ENCODE results near the gene CFD. TPM values are rescaled to one million over a fixed set of nuclear protein-coding genes. Genes with fewer than 3 reads are reported as not detected.
"Not testable (repeated sequence)": the region's sequence is repeated elsewhere in the genome, so short reads cannot be mapped to it uniquely, and the experiment has no call there.

Gene CFD
- polyA plus RNA-seq, 4 donors, result 2.1 to 5.7 (median 2.6) TPM

DNA sequence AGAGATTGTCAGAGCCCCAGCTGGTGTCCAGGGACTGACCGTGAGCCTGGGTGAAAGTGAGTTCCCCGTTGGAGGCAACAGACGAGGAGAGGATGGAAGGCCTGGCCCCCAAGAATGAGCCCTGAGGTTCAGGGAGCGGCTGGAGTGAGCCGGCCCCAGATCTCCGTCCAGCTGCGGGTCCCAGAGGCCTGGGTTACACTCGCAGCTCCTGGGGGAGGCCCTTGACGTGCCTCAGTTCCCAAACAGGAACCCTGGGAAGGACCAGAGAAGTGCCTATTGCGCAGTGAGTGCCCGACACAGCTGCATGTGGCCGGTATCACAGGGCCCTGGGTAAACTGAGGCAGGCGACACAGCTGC, 8.5 kb upstream of the CFD start:
- DNase-seq (ENCODE audit: low read depth in 4 of 4, low spot score in 3 of 4), result no peak

DNA sequence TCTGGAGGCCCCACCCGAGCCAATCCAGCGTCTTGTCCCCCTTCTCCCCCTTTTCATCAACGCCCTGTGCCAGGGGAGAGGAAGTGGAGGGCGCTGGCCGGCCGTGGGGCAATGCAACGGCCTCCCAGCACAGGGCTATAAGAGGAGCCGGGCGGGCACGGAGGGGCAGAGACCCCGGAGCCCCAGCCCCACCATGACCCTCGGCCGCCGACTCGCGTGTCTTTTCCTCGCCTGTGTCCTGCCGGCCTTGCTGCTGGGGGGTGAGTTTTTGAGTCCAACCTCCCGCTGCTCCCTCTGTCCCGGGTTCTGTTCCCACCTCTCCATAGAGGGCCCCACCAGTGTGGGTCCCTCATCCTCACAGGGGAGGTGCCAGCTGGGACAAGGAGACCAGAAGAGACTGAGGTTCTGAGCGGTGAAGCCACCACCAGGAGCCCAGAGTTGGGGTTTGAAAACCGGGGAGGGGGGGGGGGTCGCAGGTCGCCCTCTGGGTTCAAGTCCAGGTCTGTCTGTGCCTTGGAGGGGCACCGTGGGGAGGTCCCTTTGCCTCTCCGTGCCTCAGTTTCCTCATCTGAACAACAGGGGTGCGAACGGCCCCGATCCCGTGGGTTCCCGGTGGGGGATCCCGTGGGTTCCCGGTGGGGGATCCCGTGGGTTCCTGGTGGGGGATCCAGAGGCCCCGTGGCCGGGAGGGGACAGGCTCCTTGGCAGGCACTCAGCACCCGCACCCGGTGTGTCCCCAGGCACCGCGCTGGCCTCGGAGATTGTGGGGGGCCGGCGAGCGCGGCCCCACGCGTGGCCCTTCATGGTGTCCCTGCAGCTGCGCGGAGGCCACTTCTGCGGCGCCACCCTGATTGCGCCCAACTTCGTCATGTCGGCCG, 7.1 kb upstream of the CFD start, which contains the start of gene ELANE:
Gene ELANE, plus strand, starts transcription at position 168 of the 878 bp plus-strand sequence. Its CDS starts 26 bp downstream, at position 194.
- no peak for DNase-seq (ENCODE audit: low read depth in 4 of 4, low spot score in 3 of 4)

DNA sequence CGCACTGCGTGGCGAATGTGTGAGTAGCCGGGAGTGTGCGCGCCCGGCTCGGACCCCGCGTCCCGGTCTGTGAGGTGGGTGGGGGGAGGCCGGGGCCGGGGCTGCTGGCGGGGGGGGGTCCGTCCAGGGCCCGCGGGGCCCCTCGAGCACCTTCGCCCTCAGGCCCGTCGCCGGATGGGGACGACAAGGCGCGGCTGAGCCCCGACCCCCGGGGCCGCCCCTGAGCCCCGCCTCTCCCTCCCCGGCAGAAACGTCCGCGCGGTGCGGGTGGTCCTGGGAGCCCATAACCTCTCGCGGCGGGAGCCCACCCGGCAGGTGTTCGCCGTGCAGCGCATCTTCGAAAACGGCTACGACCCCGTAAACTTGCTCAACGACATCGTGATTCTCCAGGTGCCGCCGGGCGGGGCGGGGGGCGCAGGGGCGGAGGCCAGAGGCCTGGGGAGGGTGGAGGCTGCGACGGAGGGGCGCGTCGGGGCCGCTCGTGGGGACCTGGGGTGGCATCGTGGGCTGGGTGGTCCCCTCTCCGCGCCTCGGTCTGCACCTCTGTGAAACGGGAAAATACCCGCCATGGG, 6.4 kb upstream of the CFD start:
- no peak for DNase-seq (ENCODE audit: low read depth in 4 of 4, low spot score in 3 of 4)

DNA sequence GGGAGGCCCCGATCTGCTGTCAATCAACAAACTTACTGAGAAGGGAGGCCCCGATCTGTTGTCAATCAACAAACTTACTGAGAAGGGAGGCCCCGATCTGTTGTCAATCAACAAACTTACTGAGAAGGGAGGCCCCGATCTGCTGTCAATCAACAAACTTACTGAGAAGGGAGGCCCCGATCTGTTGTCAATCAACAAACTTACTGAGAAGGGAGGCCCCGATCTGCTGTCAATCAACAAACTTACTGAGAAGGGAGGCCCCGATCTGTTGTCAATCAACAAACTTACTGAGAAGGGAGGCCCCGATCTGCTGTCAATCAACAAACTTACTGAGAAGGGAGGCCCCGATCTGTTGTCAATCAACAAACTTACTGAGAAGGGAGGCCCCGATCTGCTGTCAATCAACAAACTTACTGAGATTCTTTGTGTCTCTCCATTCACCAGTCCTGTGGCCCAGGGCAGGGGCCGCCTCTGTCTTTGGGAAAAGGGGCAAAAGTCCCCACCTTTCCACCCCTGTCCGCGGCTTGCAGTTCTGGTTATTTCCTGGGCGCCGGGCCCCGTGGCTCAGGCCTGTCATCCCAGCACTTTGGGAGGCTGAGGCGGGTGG, 5.7 kb upstream of the CFD start:
- not testable (repeated sequence) for DNase-seq (ENCODE audit: low read depth in 4 of 4, low spot score in 3 of 4)

DNA sequence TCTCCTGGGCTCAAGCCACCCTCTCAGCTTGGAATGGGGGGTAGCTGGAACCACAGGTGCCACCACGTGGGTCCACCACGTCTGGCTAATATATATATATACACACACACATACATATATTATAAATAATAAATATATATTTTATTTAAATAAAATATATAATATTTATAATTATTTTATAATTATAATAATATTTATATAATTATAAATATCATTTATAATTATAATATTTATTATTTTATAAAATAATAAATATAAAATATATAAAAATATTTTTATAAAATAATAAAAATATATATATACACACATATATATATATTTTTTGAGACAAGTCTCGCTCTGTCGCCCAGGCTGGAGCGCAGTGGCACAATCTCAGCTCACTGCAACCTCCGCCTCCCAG, 4.9 kb upstream of the CFD start:
- DNase-seq (ENCODE audit: low read depth in 4 of 4, low spot score in 3 of 4), result no peak

DNA sequence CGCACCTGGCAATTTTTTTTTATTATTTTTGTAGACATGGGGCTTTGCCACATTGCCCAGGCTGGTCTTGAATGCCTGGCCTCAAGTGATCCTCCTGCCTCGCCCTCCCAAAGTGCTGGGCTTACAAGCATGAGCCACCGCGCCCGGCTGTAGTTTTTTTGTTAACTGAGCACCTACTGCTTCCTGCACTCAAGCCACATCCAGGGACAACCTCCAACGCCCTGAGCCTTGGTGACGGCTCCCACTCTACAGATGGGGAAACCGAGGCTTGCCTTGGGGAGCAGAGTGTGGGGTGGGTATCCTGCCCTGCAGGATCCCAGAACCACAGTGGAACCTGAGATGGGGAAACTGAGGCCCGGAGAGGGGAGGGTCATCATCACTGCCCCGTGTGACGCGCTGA, 4.3 kb upstream of the CFD start:
- no peak for DNase-seq (ENCODE audit: low read depth in 4 of 4, low spot score in 3 of 4)

DNA sequence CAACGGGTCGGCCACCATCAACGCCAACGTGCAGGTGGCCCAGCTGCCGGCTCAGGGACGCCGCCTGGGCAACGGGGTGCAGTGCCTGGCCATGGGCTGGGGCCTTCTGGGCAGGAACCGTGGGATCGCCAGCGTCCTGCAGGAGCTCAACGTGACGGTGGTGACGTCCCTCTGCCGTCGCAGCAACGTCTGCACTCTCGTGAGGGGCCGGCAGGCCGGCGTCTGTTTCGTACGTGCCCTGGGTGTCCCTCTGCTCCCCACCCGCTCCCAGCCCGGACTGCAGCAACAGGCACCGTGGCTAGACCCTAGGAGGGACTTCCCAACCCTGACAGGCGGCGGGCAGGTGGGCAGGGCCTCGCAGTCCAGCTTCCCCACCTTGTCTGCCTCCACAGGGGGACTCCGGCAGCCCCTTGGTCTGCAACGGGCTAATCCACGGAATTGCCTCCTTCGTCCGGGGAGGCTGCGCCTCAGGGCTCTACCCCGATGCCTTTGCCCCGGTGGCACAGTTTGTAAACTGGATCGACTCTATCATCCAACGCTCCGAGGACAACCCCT, 3.8 kb upstream of the CFD start:
- DNase-seq (ENCODE audit: low read depth in 4 of 4, low spot score in 3 of 4), result no peak

DNA sequence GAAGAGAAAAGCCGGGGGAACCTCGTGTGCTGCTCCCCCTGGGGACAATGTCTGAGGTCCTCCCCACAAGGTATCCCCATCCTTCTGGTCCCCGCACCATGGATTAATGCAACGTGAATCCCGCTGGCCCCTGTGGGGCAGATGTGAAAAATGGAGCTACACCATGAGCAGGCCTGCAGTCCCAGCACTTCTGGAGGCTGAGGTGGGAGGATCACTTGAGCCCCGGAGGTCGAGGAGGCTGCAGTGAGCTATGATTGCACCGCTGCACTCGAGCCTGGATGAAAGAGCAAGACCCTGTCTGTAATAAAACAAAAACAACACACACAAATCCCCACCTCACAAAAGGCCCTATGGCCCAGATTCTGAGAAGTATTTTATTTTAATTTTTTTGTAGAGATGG, 1.2 kb upstream of the CFD start:
- no peak for DNase-seq (ENCODE audit: low read depth in 4 of 4, low spot score in 3 of 4)

DNA sequence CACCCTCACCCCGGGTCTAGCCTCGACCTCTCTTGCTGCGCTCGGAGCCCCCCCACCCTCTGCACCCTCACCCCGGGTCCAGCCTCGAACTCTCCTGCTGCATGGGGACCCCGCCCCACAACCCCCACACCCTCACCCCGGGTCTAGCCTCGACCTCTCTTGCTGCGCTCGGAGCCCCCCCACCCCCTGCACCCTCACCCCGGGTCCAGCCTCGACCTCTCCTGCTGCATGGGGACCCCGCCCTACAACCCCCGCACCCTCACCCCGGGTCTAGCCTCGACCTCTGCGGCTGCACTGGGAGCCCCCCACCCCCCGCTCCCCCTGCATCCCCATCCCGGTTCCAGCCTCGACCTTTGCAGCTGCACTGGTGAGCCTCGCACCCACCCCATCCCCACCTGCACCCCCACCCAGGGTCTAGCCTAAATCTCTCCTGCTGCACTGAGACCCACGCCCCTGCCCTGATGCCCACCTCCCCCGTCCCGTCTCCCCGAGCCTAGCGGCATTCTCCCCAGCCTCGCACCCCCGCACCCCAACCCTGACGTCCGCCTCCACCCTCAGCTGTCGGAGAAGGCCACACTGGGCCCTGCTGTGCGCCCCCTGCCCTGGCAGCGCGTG, 1.8 kb downstream of the CFD start:
- DNase-seq (ENCODE audit: low read depth in 4 of 4, low spot score in 3 of 4), result no peak

DNA sequence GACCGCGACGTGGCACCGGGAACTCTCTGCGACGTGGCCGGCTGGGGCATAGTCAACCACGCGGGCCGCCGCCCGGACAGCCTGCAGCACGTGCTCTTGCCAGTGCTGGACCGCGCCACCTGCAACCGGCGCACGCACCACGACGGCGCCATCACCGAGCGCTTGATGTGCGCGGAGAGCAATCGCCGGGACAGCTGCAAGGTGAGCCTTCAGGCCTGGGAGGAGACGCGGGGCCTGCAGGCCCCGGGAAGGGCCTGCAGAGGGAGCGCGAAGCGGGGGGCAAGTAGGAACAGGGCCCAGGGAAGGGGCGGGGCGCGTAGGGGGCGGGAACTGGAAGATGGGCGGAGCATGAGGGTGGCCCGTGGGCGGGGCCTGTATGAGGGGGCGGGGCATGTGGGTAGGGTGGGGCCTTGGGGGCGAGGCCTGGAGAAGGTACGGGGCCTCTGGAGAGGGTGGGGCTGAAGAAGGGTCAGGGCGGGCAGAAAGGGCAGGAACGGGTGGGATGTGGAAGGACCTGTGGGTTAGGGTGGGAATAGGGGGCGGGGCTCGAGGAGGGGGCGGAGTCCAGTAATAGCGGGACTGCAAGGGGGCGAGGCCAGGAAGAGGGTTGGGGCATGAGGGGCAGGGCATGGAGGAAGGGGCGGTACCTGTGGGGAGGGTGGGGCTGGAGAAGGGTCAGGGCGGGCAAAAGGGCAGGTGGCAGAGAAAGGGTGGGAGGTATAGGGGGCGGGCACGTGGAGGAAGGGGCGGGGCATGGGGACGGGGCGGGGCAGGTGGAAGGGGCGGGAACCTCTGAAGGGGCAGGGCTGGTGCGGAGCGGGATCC, 2.5 kb downstream of the CFD start:
- no peak for DNase-seq (ENCODE audit: low read depth in 4 of 4, low spot score in 3 of 4)

DNA sequence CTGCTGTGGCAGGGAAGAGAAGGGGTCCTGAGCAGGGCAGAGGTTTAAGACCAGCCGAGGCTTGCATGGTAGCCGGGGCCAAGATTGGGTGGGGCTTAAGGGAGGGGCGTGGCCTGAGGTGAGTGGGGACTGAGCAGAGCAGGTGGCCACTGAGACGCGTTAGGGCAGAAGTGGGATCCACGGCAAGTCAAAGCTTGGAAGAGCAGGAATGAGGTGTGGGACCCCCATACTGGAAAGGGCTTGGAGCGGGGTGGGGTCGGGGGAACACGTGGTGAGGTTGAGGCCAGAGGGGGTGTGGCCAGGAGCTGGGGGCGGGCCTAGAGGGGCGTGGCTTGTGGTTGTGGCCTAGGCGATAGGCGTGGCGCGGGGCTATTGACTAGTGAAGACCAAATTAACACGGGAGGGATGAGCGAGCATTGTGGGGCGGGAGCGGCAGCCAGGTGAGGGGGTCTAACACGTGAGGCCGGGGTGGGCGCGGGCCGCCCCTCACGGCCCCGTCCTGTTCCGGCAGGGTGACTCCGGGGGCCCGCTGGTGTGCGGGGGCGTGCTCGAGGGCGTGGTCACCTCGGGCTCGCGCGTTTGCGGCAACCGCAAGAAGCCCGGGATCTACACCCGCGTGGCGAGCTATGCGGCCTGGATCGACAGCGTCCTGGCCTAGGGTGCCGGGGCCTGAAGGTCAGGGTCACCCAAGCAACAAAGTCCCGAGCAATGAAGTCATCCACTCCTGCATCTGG, 3.3 kb downstream of the CFD start:
- DNase-seq (ENCODE audit: low read depth in 4 of 4, low spot score in 3 of 4), result no peak

DNA sequence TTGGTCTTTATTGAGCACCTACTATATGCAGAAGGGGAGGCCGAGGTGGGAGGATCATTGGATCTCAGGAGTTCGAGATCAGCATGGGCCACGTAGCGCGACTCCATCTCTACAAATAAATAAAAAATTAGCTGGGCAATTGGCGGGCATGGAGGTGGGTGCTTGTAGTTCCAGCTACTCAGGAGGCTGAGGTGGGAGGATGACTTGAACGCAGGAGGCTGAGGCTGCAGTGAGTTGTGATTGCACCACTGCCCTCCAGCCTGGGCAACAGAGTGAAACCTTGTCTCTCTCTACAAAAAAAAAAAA, 3.8 kb downstream of the CFD start:
- DNase-seq (ENCODE audit: low read depth in 4 of 4, low spot score in 3 of 4), result no peak

DNA sequence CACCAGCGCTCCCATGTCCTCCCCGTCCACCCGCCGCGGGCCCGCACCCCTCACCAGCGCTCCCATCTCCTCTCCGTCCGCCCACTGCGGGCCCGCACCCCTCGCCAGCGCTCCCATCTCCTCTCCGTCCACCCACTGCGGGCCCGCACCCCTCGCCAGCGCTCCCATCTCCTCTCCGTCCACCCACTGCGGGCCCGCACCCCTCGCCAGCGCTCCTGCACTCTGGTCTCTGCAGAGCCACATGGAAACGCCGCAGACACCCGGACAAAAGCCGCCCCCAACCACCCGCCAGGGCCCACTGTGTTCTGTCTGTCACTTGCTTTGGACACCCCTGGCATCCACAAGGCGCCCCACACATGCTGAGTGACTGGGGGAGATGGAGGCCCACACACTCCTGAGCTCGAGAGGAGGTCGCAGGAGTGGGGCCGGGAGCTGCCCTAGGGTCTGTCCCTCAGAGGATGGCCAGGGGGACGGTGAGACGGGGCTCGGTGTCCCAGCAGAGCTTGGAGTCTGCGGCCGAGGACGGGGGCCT, 7.4 kb downstream of the CFD start:
- no peak for DNase-seq (ENCODE audit: low read depth in 4 of 4, low spot score in 3 of 4)

DNA sequence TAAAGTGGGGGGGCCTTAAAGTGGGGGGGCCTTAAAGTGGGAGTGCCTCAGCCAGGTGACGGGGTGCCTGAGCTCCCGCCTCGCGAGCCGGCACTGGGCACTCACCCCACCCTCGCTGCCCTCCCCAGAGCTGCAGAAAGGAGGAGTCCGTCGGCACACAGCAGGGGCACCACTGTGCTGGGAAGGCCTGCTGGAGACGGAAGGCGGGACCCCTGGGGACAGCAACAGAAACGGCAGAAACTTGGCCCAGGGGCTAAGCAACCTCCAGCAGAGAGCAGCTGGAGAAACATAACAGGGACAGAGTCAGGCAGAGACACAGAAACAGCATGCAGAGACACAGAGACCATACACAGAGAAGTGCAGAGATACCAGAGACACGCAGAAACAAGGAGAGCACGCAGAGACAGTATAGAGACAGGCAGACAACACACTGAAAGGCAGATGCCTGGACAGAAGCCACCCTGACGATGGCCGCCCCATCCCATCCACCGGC, 7.9 kb downstream of the CFD start:
- no peak for DNase-seq (ENCODE audit: low read depth in 4 of 4, low spot score in 3 of 4)

DNA sequence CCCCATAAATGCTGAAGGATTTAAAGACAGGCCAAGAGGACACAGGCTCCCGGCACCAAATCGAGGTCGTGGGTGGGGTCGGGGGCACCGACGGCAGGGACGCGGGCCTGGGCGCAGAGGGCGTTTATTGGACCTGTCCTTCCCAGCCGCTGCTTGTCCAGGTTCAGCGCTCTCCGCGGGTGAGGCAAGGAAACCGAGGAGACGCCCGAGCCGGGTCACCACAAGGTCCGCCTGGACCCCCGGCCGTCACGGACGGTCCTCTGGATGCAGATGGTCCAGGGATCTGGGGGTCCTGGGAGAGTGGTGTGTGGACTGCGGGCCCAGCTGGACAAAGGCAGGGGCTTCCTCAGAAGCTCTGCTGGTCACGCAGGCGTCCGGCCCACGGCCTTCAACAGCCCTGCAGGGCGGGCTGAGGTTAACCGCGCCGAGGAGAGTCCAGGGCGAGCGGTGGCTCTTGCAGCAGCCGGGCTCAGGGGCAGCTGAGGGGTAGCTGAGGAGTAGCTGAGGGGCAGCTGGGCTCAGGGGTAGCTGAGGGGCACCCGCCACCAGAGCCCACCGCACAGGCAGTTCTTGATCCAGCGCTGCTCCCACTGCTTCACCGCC, 8.5 kb downstream of the CFD start:
- no peak for DNase-seq (ENCODE audit: low read depth in 4 of 4, low spot score in 3 of 4)

DNA sequence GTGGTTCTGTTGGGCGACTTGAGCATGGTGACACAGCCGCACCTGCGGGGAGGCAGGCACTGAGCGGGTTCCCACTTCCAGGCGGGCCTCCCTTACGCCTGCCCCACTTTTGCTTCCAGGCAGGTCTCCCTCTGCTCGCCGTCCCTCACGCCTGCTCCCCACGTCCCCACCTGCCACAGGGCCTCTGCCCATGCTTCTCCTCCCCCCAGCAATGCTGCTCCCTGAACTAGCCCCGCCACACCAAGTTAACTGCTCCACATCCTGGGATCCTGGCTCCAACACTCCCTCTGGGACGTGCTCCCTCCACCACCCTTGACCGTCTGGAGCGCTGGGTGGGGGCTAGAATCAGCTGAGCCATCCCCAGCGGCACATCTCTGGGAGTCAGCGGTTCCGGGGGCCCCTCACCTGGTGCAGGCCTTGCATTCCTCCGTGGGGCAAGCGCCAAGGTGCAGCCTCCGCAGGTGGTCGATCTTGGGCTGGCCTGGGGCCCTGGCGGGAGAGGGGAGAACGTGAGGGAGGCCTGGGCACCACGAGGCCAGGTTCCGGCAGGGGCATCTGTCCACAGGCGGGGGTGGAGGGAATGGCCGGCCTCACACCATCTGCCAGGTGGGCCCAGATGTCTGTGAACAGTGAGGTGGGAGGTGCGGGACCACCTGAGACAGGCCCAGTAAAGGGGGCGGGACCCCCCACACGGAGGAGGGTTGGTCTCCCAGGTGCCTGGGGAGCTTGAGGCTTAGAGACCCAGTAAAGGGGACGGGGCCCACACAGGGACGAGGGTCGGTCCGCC, 9.2 kb downstream of the CFD start:
- no peak for DNase-seq (ENCODE audit: low read depth in 4 of 4, low spot score in 3 of 4)

DNA sequence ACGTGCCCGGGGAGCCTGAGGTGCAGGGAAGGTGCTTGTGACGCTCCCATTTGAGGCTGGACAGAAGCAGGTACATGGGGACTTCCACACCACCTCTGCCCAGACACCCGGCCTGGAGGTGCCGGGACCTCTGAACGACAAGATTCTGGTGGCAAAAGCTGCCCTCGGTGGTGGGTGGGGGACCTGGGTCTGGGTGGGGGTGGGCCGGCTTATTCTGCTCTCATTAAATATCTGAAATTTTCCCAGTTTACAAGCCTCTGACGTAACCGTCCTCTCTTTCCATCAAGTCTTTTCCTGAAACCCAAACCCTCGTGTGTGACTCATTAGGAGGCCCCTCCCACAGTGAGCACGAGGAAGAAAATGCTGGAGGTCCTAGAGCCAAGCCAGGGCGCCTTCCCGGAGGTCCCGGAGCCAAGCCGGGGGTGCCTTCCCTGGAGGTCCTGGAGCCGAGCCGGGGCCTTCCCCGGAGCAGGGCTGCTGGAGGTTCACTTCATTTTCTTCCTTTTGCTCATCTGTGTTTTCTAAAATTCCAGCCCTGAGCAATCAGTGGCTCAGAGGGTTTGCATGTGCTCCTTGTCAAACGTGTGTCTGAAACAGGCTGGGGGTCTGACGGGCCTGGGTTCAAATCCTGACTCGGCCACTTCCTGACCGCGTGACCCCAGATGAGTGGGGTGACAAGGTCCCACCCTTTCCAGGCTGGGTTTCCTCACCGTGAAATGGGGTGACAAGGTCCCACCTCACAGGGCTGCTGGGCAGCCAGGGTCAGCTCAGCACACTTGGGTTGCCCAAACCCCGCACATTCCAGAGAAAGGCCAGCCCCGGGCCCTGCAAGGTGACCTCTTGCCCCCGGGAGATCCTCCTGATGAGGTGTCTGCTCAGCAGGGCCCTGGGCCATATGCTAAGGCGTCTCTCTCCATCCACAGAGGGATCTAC, 10.0 kb downstream of the CFD start:
- DNase-seq (ENCODE audit: low read depth in 4 of 4, low spot score in 3 of 4), result no peak

All from right renal pelvis (tissue), 4 donors.